Neuronal stem cell (in vitro differentiated cells): Measurements from ENCODE around the gene PLPP4.

ENCODE experiments used
- DNase-seq: peaks from one replicate; pipeline ENCODE4 v3.0.0-alpha.2; 2013; ENCODE audit warnings: low spot score
- H2AFZ ChIP-seq: one replicate; pipeline ENCODE4 v1.6.1; 2013; ENCODE audit warnings: mild to moderate bottlenecking, low read length, inconsistent platforms
- H2AK5ac ChIP-seq: 2 replicates; pipeline ENCODE4 v1.6.1; 2013; ENCODE audit warnings: low read depth, mild to moderate bottlenecking, inconsistent platforms, low read length, moderate library complexity, mixed read lengths
- H2BK120ac ChIP-seq: 2 replicates; pipeline ENCODE4 v1.6.1; 2013; ENCODE audit warnings: low read depth, mild to moderate bottlenecking, inconsistent platforms, low read length, moderate library complexity, mixed read lengths
- H2BK12ac ChIP-seq: one replicate; pipeline ENCODE4 v1.6.1; 2013; ENCODE audit warnings: low read length, inconsistent platforms
- H2BK15ac ChIP-seq: 2 replicates; pipeline ENCODE4 v1.6.1; 2013; ENCODE audit warnings: mild to moderate bottlenecking, low read length, inconsistent platforms, mixed read lengths
- H2BK5ac ChIP-seq: one replicate; pipeline ENCODE4 v1.6.1; 2013; ENCODE audit warnings: inconsistent platforms, mild to moderate bottlenecking, low read length, moderate library complexity
- H3K14ac ChIP-seq: one replicate; pipeline ENCODE4 v1.6.1; 2013; ENCODE audit warnings: low read length, inconsistent platforms
- H3K18ac ChIP-seq: 2 replicates; pipeline ENCODE4 v1.6.1; 2013; ENCODE audit warnings: low read length, inconsistent platforms
- H3K23ac ChIP-seq: 2 replicates; pipeline ENCODE4 v1.6.1; 2013; ENCODE audit warnings: low read depth, mild to moderate bottlenecking, mixed read lengths, low read length, inconsistent platforms; ENCODE audit not compliant: poor library complexity
- H3K27ac ChIP-seq: replicated peaks from 3 replicates; pipeline ENCODE4 v1.5.1; 2013; ENCODE audit warnings: low read length, inconsistent platforms
- H3K27me3 ChIP-seq, 3 experiments: 2 replicates each; pipeline ENCODE4 v1.6.1; 2013; ENCODE audit warnings: low read length in 3 of 3, mild to moderate bottlenecking in 2 of 3, inconsistent platforms in 1 of 3, low read depth in 1 of 3, mixed read lengths in 1 of 3, moderate library complexity in 1 of 3; ENCODE audit not compliant: control insufficient read depth in 3 of 3, insufficient read depth in 3 of 3
- H3K36me3 ChIP-seq, 2 donors: replicated peaks in 1 of 2; 2 replicates each; pipeline ENCODE4 v1.6.1; 2013; ENCODE audit warnings: low read length in 2 of 2; ENCODE audit not compliant: control insufficient read depth in 2 of 2, insufficient read depth in 2 of 2
- H3K4ac ChIP-seq: 2 replicates; pipeline ENCODE4 v1.6.1; 2013; ENCODE audit warnings: inconsistent platforms, mild to moderate bottlenecking, low read length, moderate library complexity
- H3K4me1 ChIP-seq, 2 donors: 1 replicate in 1 of 2; 2 replicates in 1 of 2; pipeline ENCODE4 v1.6.1; 2013; ENCODE audit warnings: low read length in 2 of 2, low read depth in 1 of 2; ENCODE audit not compliant: control insufficient read depth in 2 of 2, insufficient read depth in 1 of 2
- H3K4me2 ChIP-seq: one replicate; pipeline ENCODE4 v1.6.1; 2013; ENCODE audit warnings: mild to moderate bottlenecking, low read length, inconsistent platforms; ENCODE audit not compliant: insufficient read depth, poor library complexity, severe bottlenecking
- H3K4me3 ChIP-seq, 2 donors: 2 replicates each; pipeline ENCODE4 v1.5.1; 2013; ENCODE audit warnings: low read length in 2 of 2, mild to moderate bottlenecking in 2 of 2, inconsistent platforms in 1 of 2, moderate library complexity in 1 of 2
- H3K79me1 ChIP-seq: one replicate; pipeline ENCODE4 v1.6.1; 2013; ENCODE audit warnings: low read depth, mild to moderate bottlenecking, inconsistent platforms, low read length, moderate library complexity
- H3K9ac ChIP-seq: one replicate; pipeline ENCODE4 v1.6.1; 2013; ENCODE audit warnings: mild to moderate bottlenecking, low read depth, low read length, inconsistent platforms; ENCODE audit not compliant: poor library complexity
- H3K9me3 ChIP-seq, 2 donors: replicated peaks in 1 of 2; 2 replicates each; pipeline versions ENCODE3 to v1.6.1; 2013; ENCODE audit warnings: low read length in 2 of 2, mild to moderate bottlenecking in 2 of 2, inconsistent platforms in 1 of 2, low read depth in 1 of 2, mixed read lengths in 1 of 2, moderate library complexity in 1 of 2; ENCODE audit not compliant: control insufficient read depth in 2 of 2, insufficient read depth in 1 of 2
- H4K8ac ChIP-seq: one replicate; pipeline ENCODE4 v1.6.1; 2013; ENCODE audit warnings: low read depth, mild to moderate bottlenecking, inconsistent platforms, low read length, moderate library complexity
- H4K91ac ChIP-seq: one replicate; pipeline ENCODE4 v1.6.1; 2013; ENCODE audit warnings: low read length, low read depth, mild to moderate bottlenecking, inconsistent platforms; ENCODE audit not compliant: poor library complexity
- WGBS, 2 donors: extraction: QIAGEN DNeasy Blood & Tissue Kit; methylation state at CpG; one replicate each; pipeline ENCODE4 v1.1.7; 2013; ENCODE audit warnings: missing lambda C conversion rate in 2 of 2, mixed read lengths in 1 of 2; ENCODE audit not compliant: insufficient read length in 2 of 2, insufficient replicate concordance in 1 of 2; ENCODE audit errors: extremely low coverage in 2 of 2; 5-methylcytosine and 5-hydroxymethylcytosine counted together

The PLPP4 gene

DNA sequence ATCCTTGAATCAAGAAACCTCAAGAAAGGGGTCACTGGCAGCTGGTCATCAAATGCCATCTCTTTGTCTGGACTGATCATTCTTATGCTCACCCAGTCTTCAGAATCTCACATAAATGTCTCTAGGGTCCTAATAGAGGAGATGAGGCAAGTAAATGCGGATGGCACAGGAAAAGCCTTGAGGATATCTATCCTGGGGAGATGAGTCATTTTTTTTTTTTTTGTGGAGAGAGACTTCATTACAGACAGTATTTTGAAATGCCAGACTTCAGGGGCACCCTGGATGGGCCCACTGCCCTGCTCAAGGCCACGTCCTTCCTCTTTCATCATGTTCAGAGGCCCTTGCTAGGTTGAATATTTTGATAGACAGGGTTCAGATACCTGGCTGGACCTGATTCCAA is 19.5 kb upstream of the PLPP4 start:
- no peak overlapping the region for H3K27ac ChIP-seq
- WGBS, 2 donors = no CpG with 5 or more reads among the region's 2 CpGs

DNA sequence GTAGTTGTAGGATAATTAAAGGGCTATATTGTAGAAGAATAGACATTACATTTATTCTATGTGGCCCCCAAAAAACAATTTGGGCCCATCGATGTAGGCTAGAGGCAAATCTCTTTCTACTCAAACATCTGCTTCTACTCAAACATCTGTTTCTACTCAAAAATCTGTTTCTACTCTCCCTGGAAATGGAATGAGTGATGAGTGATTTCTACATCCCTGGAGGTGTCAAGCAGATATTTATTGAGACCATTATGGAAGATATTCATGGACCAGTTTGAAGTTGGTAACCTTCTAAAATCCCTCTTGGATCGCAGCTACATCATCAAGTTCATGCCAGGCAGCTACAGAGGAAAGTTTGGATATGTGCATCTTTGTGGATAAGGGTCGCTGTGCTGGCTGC is 5.1 kb upstream of the PLPP4 start:
- Histone ChIP-seq H3K18ac (no peak overlapping the region), H3K27me3 (peaks cover 0 to 27% (median 0%) of the 10 kb centered on the region in 3 experiments), H3K9ac (no peak overlapping the region), H3K4me3 (no peak overlapping the region), H3K14ac (no peak overlapping the region), H3K4me1 (peaks cover 5 to 7% of the 10 kb centered on the region in 2 donors), H3K79me1 (no peaks in the 10 kb centered on the region), H3K4me2 (no peak overlapping the region), H3K23ac (no peak overlapping the region), H2AFZ (no peak overlapping the region), H2BK5ac (no peak overlapping the region), H2BK120ac (no peak overlapping the region), H2AK5ac (no peak overlapping the region), H2BK12ac (no peak overlapping the region), H3K9me3 (no peaks in the 10 kb centered on the region), H4K8ac (no peak overlapping the region), H2BK15ac (no peak overlapping the region), H3K36me3 (no peaks in the 10 kb centered on the region), H4K91ac (no peak overlapping the region), H3K27ac (no peak overlapping the region), H3K4ac (no peak overlapping the region)
- no CpG with 5 or more reads among the region's 3 CpGs for WGBS, 2 donors
- DNase-seq = no peak

More for the DNA sequence above, 19.5 kb upstream of the PLPP4 start:
- Histone ChIP-seq H2AFZ (no peak overlapping the region), H3K9me3 (no peaks in the 10 kb centered on the region), H3K18ac (no peak overlapping the region), H4K8ac (no peak overlapping the region), H3K9ac (no peak overlapping the region), H2BK5ac (no peak overlapping the region), H2BK15ac (no peak overlapping the region), H3K79me1 (no peaks in the 10 kb centered on the region), H3K4ac (no peak overlapping the region), H2BK12ac (no peak overlapping the region), H3K4me3 (no peak overlapping the region), H3K4me2 (no peak overlapping the region), H3K4me1 (no peaks in the 10 kb centered on the region), H4K91ac (no peak overlapping the region), H3K23ac (no peak overlapping the region), H2AK5ac (no peak overlapping the region), H2BK120ac (no peak overlapping the region), H3K14ac (no peak overlapping the region), H3K27me3 (no peaks in the 10 kb centered on the region), H3K36me3 (no peaks in the 10 kb centered on the region)
- no peak for DNase-seq

DNA sequence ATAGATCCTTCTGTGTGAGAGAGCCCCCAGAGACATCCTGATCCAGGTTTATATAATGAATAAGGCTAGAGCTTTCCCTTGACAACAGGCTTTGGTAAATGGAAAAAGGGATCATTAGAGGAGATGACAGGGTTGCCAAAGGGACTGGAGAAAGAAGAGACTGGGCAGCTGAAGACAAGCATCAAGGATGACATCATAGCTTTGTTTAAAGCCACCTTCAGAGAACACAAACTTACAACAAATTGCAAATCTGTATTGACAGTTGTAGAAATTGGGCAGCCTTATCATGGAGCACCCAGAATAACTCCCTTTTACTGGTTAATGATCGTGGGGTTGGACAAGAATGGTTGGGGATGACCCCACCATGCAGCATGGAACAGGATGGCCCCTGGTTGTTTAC is 3.7 kb upstream of the PLPP4 start:
- no peak for DNase-seq
- Histone ChIP-seq H3K36me3 (no peaks in the 10 kb centered on the region), H4K91ac (no peak overlapping the region), H2AK5ac (no peak overlapping the region), H3K18ac (no peak overlapping the region), H3K4me2 (no peak overlapping the region), H2BK12ac (no peak overlapping the region), H3K79me1 (no peaks in the 10 kb centered on the region), H3K14ac (no peak overlapping the region), H2BK15ac (no peak overlapping the region), H3K9ac (no peak overlapping the region), H3K9me3 (no peaks in the 10 kb centered on the region), H3K4ac (no peak overlapping the region), H4K8ac (no peak overlapping the region), H2AFZ (no peak overlapping the region), H3K27ac (no peak overlapping the region), H3K23ac (no peak overlapping the region), H2BK120ac (no peak overlapping the region), H2BK5ac (no peak overlapping the region), H3K4me1 (peaks cover 5 to 7% of the 10 kb centered on the region in 2 donors), H3K27me3 (peaks cover 2 to 40% (median 10%) of the 10 kb centered on the region in 3 experiments), H3K4me3 (no peak overlapping the region)
- WGBS, 2 donors = no CpG with 5 or more reads among the region's 1 CpG

DNA sequence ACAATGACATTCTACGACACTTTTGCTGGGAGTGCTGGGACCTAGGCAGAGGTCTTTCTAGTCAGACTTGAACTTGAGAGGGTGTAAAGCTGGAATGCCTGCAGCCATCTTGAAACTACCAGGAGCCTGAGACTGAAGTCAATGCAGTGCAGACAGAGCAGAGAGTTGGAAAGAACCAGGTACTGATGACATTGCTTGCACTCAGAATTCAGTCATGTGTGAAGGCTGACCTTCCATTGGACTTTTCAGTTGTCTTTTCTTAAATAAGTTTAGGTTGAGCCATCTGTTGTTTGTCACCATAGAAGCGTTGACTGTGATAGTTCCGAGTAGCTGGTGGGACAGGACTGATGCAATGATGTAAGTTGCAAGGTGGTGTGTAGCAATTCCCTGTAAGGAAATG is 3.1 kb upstream of the PLPP4 start:
- no peak overlapping the region for H3K23ac ChIP-seq
- no peak overlapping the region for H3K27ac ChIP-seq
- no peak overlapping the region for H4K8ac ChIP-seq
- peaks cover 5 to 7% of the 10 kb centered on the region in 2 donors for H3K4me1 ChIP-seq
- no peaks in the 10 kb centered on the region for H3K9me3 ChIP-seq
- H2AK5ac ChIP-seq = no peak overlapping the region
- no CpG with 5 or more reads among the region's 3 CpGs for WGBS, 2 donors
- H3K27me3 ChIP-seq = peaks cover 2 to 46% (median 10%) of the 10 kb centered on the region in 3 experiments
- H3K4me3 ChIP-seq = no peak overlapping the region
- H4K91ac ChIP-seq = no peak overlapping the region
- DNase-seq = no peak
- no peak overlapping the region for H2AFZ ChIP-seq
- H3K4me2 ChIP-seq = no peak overlapping the region
- no peaks in the 10 kb centered on the region for H3K36me3 ChIP-seq
- H3K18ac ChIP-seq = no peak overlapping the region
- no peak overlapping the region for H2BK15ac ChIP-seq
- H3K4ac ChIP-seq = no peak overlapping the region
- H3K14ac ChIP-seq = no peak overlapping the region
- H2BK12ac ChIP-seq = no peak overlapping the region
- H3K79me1 ChIP-seq = no peaks in the 10 kb centered on the region
- no peak overlapping the region for H3K9ac ChIP-seq
- no peak overlapping the region for H2BK5ac ChIP-seq
- H2BK120ac ChIP-seq = no peak overlapping the region
